SU-DHL-6 (cell line): ENCODE data around the gene PDHX.

Experiments used
- H2AFZ ChIP-seq: fragments of 200-600 bp; sonication (generic); 2 replicates; pipeline ENCODE4 v1.6.1; 2014; ENCODE audit warnings: low read depth, mild to moderate bottlenecking, moderate library complexity, mixed read lengths, antibody characterized with exemption, low read length; ENCODE audit not compliant: severe bottlenecking
- H3F3A ChIP-seq: fragments of 200-600 bp; shearing (Covaris generic); 2 replicates; pipeline ENCODE4 v1.6.0; 2016; ENCODE audit warnings: antibody characterized with exemption, mild to moderate bottlenecking; ENCODE audit not compliant: insufficient read depth
- H3K27ac ChIP-seq: fragments of 200-600 bp; sonication (generic); 2 replicates; pipeline ENCODE4 v1.5.1; 2016; ENCODE audit warnings: low read depth, mild to moderate bottlenecking, low read length, moderate library complexity, mixed read lengths
- H3K27me3 ChIP-seq: fragments of 200-600 bp; sonication (generic), shearing (Covaris generic); 2 replicates; pipeline ENCODE4 v1.6.0; 2014; ENCODE audit warnings: mild to moderate bottlenecking, low read length
- H3K36me3 ChIP-seq: fragments of 200-600 bp; sonication (generic); 2 replicates; pipeline ENCODE4 v1.6.1; 2014; ENCODE audit warnings: mild to moderate bottlenecking, low read length, mixed read lengths
- H3K4me2 ChIP-seq: fragments of 300-600, 200-600 bp; shearing (Covaris generic), sonication (generic); 2 replicates; pipeline ENCODE4 v1.6.0; 2014; ENCODE audit warnings: low read length, low read depth, mild to moderate bottlenecking; ENCODE audit not compliant: poor library complexity, severe bottlenecking
- H3K4me3 ChIP-seq: fragments of 200-600 bp; sonication (generic); 2 replicates; pipeline ENCODE4 v1.5.1; 2014; ENCODE audit warnings: antibody characterized with exemption, low read length, mild to moderate bottlenecking, mixed read lengths; ENCODE audit not compliant: insufficient read depth, poor library complexity, severe bottlenecking
- H3K79me2 ChIP-seq: fragments of 200-600 bp; sonication (generic); 2 replicates; pipeline ENCODE4 v1.6.1; 2014; ENCODE audit warnings: mild to moderate bottlenecking, low read length, moderate library complexity; ENCODE audit not compliant: insufficient read depth
- H3K9ac ChIP-seq: fragments of 200-600 bp; sonication (generic); 2 replicates; pipeline ENCODE4 v1.7.0; 2014; ENCODE audit warnings: mild to moderate bottlenecking, low read length
- H3K9me2 ChIP-seq: fragments of 200-600 bp; sonication (generic); replicated peaks from 2 replicates; pipeline ENCODE4 v1.6.1; 2014; ENCODE audit warnings: low read length; ENCODE audit not compliant: insufficient read depth
- H3K9me3 ChIP-seq: fragments of 200-600 bp; sonication (generic); 2 replicates; pipeline ENCODE4 v1.6.1; 2014; ENCODE audit warnings: low read length, mixed read lengths; ENCODE audit not compliant: insufficient read depth
- H4K20me1 ChIP-seq: fragments of 200-600 bp; sonication (generic); 2 replicates; pipeline ENCODE4 v1.6.1; 2014; ENCODE audit warnings: low read depth, mild to moderate bottlenecking, antibody characterized with exemption, low read length, moderate library complexity, mixed read lengths
- CTCF ChIP-seq: fragments of 200-600 bp; sonication (generic); IDR thresholded peaks from one replicate; pipeline ENCODE4 v1.5.1; 2017; ENCODE audit warnings: antibody characterized with exemption, mild to moderate bottlenecking, low read length, moderate library complexity; ENCODE audit not compliant: insufficient read depth, poor library complexity, severe bottlenecking
- EZH2phosphoT487 ChIP-seq: fragments of 200-600 bp; sonication (generic), shearing (Covaris generic); conservative IDR thresholded peaks from 2 replicates; pipeline ENCODE4 v1.6.1; 2018; ENCODE audit warnings: mild to moderate bottlenecking, antibody characterized with exemption, low read length, moderate library complexity, mixed read lengths

Gene PDHX

GRCh38 chr11:35003186-35003585 is 86.8 kb downstream of the PDHX start:
- H3K36me3 ChIP-seq = no peaks in the 10 kb centered on the region
- H3K9me2 ChIP-seq = no peaks in the 10 kb centered on the region
- TF ChIP-seq CTCF = no peak
- no peak for TF ChIP-seq EZH2phosphoT487
- no peaks in the 10 kb centered on the region for H3F3A ChIP-seq
- no peaks in the 10 kb centered on the region for H3K9me3 ChIP-seq
- H3K9ac ChIP-seq = no peak overlapping the region
- H3K4me3 ChIP-seq = no peak overlapping the region
- no peaks in the 10 kb centered on the region for H3K27me3 ChIP-seq
- no peak overlapping the region for H3K27ac ChIP-seq
- H3K79me2 ChIP-seq = no peaks in the 10 kb centered on the region
- H2AFZ ChIP-seq = no peak overlapping the region
- no peak overlapping the region for H3K4me2 ChIP-seq
- no peaks in the 10 kb centered on the region for H4K20me1 ChIP-seq

GRCh38 chr11:35003658-35004057 is 87.2 kb downstream of the PDHX start:
- H3K36me3 ChIP-seq = no peaks in the 10 kb centered on the region
- no peaks in the 10 kb centered on the region for H3K79me2 ChIP-seq
- no peaks in the 10 kb centered on the region for H3K9me2 ChIP-seq
- H3K4me2 ChIP-seq = no peak overlapping the region
- H3K9me3 ChIP-seq = no peaks in the 10 kb centered on the region
- H3K9ac ChIP-seq = no peak overlapping the region
- no peaks in the 10 kb centered on the region for H4K20me1 ChIP-seq
- H2AFZ ChIP-seq = no peak overlapping the region
- H3K4me3 ChIP-seq = no peak overlapping the region
- no peak for TF ChIP-seq EZH2phosphoT487
- no peak for TF ChIP-seq CTCF
- H3F3A ChIP-seq = no peaks in the 10 kb centered on the region
- H3K27ac ChIP-seq = no peak overlapping the region
- no peaks in the 10 kb centered on the region for H3K27me3 ChIP-seq

- H3K27me3 ChIP-seq = no peaks in the 10 kb centered on the region
- no peak overlapping the region for H3K9ac ChIP-seq
- H3K4me2 ChIP-seq = no peak overlapping the region
- no peaks in the 10 kb centered on the region for H3K9me3 ChIP-seq
- no peaks in the 10 kb centered on the region for H3F3A ChIP-seq
- no peaks in the 10 kb centered on the region for H3K9me2 ChIP-seq
- no peaks in the 10 kb centered on the region for H3K79me2 ChIP-seq
- TF ChIP-seq EZH2phosphoT487 = no peak
- TF ChIP-seq CTCF = no peak
- no peaks in the 10 kb centered on the region for H4K20me1 ChIP-seq
- H3K36me3 ChIP-seq = no peaks in the 10 kb centered on the region
- no peak overlapping the region for H2AFZ ChIP-seq
- no peak overlapping the region for H3K4me3 ChIP-seq
- H3K27ac ChIP-seq = no peak overlapping the region
Measured at GRCh38 chr11:35005141-35005780, 88.8 kb downstream of the PDHX start.
